Endothelial cell of umbilical vein (primary cell): ENCODE measurements around the gene ABTB2. TPM values are rescaled to one million over a fixed set of nuclear protein-coding genes. Genes with fewer than 3 reads are reported as not detected.

Source experiments
- BruUV-seq: library from RNA; stranded (reverse); fragments of 400-500 nt; replicated peaks from 2 replicates; lab custom pipeline; 2021; lab: Mats Ljungman, UMichigan
- CTCF ChIA-PET: fragments of 300-600, 350-600 bp; sonication (Branson Sonifier 250); formaldehyde crosslinking; loops from one replicate; lab custom pipeline; 2021; ENCODE audit warnings: antibody characterized with exemption, inconsistent platforms; lab: Charles Lee
- POLR2A ChIA-PET: fragments of 300-600, 350-600 bp; sonication (Branson Sonifier 250); formaldehyde crosslinking; loops from one replicate; lab custom pipeline; 2021; ENCODE audit warnings: antibody characterized with exemption, inconsistent platforms; lab: Charles Lee
- DNase-seq: peaks from one replicate; pipeline ENCODE4 v3.0.0-alpha.2; 2011; ENCODE audit warnings: low read depth, low spot score
- FAIRE-seq: peaks from 2 replicates; lab custom pipeline; 2011; peaks lifted over from hg19 to GRCh38; lab: Jason Lieb, UNC
- H2AFZ ChIP-seq: 2 replicates; pipeline ENCODE4 v1.6.0; 2012; ENCODE audit warnings: low read depth, low read length, control low read depth, inconsistent platforms
- H3K27ac ChIP-seq: 2 replicates; pipeline ENCODE4 v1.5.1; 2011; ENCODE audit warnings: low read depth, mild to moderate bottlenecking, control low read depth, low read length, moderate library complexity; ENCODE audit not compliant: insufficient read depth
- H3K27me3 ChIP-seq, 2 experiments: 2 replicates each; pipeline versions ENCODE4 v1.6.0 to v1.6.1; 2011; ENCODE audit warnings: low read length in 2 of 2, mixed read lengths in 1 of 2; ENCODE audit not compliant: control insufficient read depth in 2 of 2, insufficient read depth in 2 of 2
- H3K36me3 ChIP-seq, 2 experiments: 2 replicates in 1 of 2; 3 replicates in 1 of 2; pipeline ENCODE4 v1.5.1; 2011; ENCODE audit warnings: low read length in 2 of 2, mild to moderate bottlenecking in 1 of 2, moderate library complexity in 1 of 2; ENCODE audit not compliant: control insufficient read depth in 2 of 2, insufficient read depth in 2 of 2; ENCODE audit errors: extremely low read depth in 1 of 2
- H3K4me1 ChIP-seq: 3 replicates; pipeline ENCODE4 v1.5.1; 2011; ENCODE audit warnings: mild to moderate bottlenecking, low read length; ENCODE audit not compliant: control insufficient read depth, insufficient read depth; ENCODE audit errors: extremely low read depth
- H3K4me2 ChIP-seq: 2 replicates; pipeline ENCODE4 v1.6.1; 2011; ENCODE audit warnings: low read length, control low read depth, mixed read lengths; ENCODE audit not compliant: insufficient read depth
- H3K4me3 ChIP-seq, 3 experiments: fragments of 200-600 bp in 1 of 3; sonication (generic), shearing (Covaris generic) in 1 of 3; replicated peaks in 1 of 3; 2 replicates each; pipeline ENCODE4 v1.5.1; 2011 to 2016; ENCODE audit warnings: control low read depth in 3 of 3, low read length in 3 of 3, mild to moderate bottlenecking in 2 of 3, inconsistent platforms in 1 of 3, low read depth in 1 of 3, moderate library complexity in 1 of 3; ENCODE audit not compliant: insufficient read depth in 1 of 3
- H3K79me2 ChIP-seq: 2 replicates; pipeline ENCODE4 v1.6.0; 2012; ENCODE audit warnings: low read length, inconsistent platforms; ENCODE audit not compliant: control insufficient read depth, insufficient read depth
- H3K9ac ChIP-seq: replicated peaks from 2 replicates; pipeline ENCODE3; 2011; ENCODE audit warnings: low read length, control low read depth; ENCODE audit not compliant: insufficient read depth; ENCODE audit errors: extremely low read depth
- H3K9me1 ChIP-seq: replicated peaks from 3 replicates; pipeline ENCODE4 v1.6.0; 2011; ENCODE audit warnings: mild to moderate bottlenecking, low read length; ENCODE audit not compliant: control insufficient read depth, insufficient read depth; ENCODE audit errors: extremely low read depth
- H3K9me3 ChIP-seq: replicated peaks from 2 replicates; pipeline ENCODE4 v1.5.1; 2012; ENCODE audit warnings: low read length, inconsistent platforms; ENCODE audit not compliant: control insufficient read depth, insufficient read depth
- H4K20me1 ChIP-seq: replicated peaks from 2 replicates; pipeline ENCODE3; 2011; ENCODE audit warnings: mild to moderate bottlenecking, low read length; ENCODE audit not compliant: control insufficient read depth, insufficient read depth; ENCODE audit errors: extremely low read depth
- EZH2 ChIP-seq: IDR thresholded peaks from 2 replicates; pipeline ENCODE4 v1.6.1; 2012; ENCODE audit warnings: borderline replicate concordance, low read depth, mild to moderate bottlenecking, moderate library complexity, low read length, inconsistent platforms; ENCODE audit not compliant: severe bottlenecking
- GATA2 ChIP-seq: IDR thresholded peaks from 2 replicates; pipeline ENCODE4 v1.7.0; 2011; ENCODE audit warnings: low read depth, mild to moderate bottlenecking, moderate library complexity, mixed read lengths, low read length; ENCODE audit not compliant: insufficient read length, insufficient read depth
- JUN ChIP-seq: IDR thresholded peaks from 2 replicates; pipeline ENCODE4 v1.6.1; 2011; ENCODE audit warnings: borderline replicate concordance, low read depth; ENCODE audit not compliant: insufficient read length, insufficient read depth
- MYC ChIP-seq: IDR thresholded peaks from one replicate; pipeline ENCODE4 v1.6.1; 2011; ENCODE audit warnings: mild to moderate bottlenecking, low read depth, low read length
- POLR2A ChIP-seq: IDR thresholded peaks from 2 replicates; pipeline ENCODE4 v1.6.1; 2012; ENCODE audit warnings: low read depth, mild to moderate bottlenecking, control low read depth, low read length
- dilution Hi-C: fragments of 300-500 bp; cut with MboI; formaldehyde crosslinking; loops from one replicate; pipeline ENCODE4 v1.15.0; 2019; ENCODE audit warnings: low sequenced_read_pairs; ENCODE audit not compliant: extremely low pct_ligation_motif_present
- intact Hi-C: fragments of 100-400 bp; cut with micrococcal nuclease; formaldehyde crosslinking; loops from one replicate; pipeline ENCODE4 v1.10.0; 2022
- polyA plus RNA-seq, 4 experiments: library from polyadenylated mRNA; depleted of rRNA in 3 of 4; stranded (reverse) in 3 of 4; unstranded in 1 of 4; fragments of >200 nt; gene quantifications; 2 replicates each; pipeline versions ENCODE4 v1.2.1 to v1.2.3, GENCODE V29; 2011 to 2012; ENCODE audit warnings: missing spikeins in 1 of 4
- total RNA-seq: library from RNA; stranded (reverse); gene quantifications from 2 replicates; pipeline ENCODE4 v1.2.3, GENCODE V29; 2021
- TF ChIP-seq, protein P1 (sequence below): IDR thresholded peaks from 2 replicates; pipeline ENCODE4 v1.6.1; 2011; ENCODE audit not compliant: insufficient read depth, insufficient read length
- TF ChIP-seq, protein P2 (sequence below), 2 donors: IDR thresholded peaks; 1 replicate in 1 of 2; 2 replicates in 1 of 2; pipeline ENCODE4 v1.5.1; 2011; ENCODE audit warnings: low read length in 2 of 2, mild to moderate bottlenecking in 2 of 2, moderate library complexity in 2 of 2, control low read depth in 1 of 2, inconsistent platforms in 1 of 2, low read depth in 1 of 2; ENCODE audit not compliant: insufficient read depth in 1 of 2; ENCODE audit errors: extremely low read depth in 1 of 2

Gene ABTB2
- total and polyA plus RNA-seq, 2 donors (not counting 3 experiments of a cell fraction or from before 2014, with no cell fraction given): 0.11 to 0.14 TPM

DNA sequence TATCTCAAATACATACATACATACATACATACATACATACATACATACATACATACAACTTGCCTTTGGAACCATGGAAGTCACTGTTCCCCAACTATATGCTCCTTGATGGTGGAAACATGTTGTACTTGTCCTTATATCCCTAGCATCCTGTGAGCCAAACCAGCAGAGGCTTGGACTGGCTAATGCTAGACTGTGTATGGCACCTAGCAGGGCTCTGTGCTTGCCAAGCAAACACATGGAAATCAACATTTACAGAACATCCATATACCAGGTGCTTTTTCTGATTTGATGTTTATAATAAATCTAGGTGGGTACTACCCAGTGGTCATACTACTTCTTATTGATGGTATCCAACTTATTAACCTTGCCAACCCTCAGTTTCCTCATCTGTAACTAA, 86.1 kb downstream of the ABTB2 start:
- H3K79me2 ChIP-seq: no peaks in the 10 kb centered on the region
- ChIA-PET CTCF (no interaction called here), POLR2A (no interaction called here)
- no peak overlapping the region for H2AFZ ChIP-seq
- intact Hi-C loops: no loop called here
- no peak overlapping the region for H3K27ac ChIP-seq
- TF ChIP-seq JUN (no peak), MYC (no peak), EZH2 (no peak), GATA2 (no peak), POLR2A (no peak)
- TF ChIP-seq, protein P1, sequence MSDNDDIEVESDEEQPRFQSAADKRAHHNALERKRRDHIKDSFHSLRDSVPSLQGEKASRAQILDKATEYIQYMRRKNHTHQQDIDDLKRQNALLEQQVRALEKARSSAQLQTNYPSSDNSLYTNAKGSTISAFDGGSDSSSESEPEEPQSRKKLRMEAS: no peak
- TF ChIP-seq, protein P2, sequence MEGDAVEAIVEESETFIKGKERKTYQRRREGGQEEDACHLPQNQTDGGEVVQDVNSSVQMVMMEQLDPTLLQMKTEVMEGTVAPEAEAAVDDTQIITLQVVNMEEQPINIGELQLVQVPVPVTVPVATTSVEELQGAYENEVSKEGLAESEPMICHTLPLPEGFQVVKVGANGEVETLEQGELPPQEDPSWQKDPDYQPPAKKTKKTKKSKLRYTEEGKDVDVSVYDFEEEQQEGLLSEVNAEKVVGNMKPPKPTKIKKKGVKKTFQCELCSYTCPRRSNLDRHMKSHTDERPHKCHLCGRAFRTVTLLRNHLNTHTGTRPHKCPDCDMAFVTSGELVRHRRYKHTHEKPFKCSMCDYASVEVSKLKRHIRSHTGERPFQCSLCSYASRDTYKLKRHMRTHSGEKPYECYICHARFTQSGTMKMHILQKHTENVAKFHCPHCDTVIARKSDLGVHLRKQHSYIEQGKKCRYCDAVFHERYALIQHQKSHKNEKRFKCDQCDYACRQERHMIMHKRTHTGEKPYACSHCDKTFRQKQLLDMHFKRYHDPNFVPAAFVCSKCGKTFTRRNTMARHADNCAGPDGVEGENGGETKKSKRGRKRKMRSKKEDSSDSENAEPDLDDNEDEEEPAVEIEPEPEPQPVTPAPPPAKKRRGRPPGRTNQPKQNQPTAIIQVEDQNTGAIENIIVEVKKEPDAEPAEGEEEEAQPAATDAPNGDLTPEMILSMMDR (IDR thresholded peaks at IDR 0.05; ENCODE audit: extremely low read depth in 1 of 2, insufficient read depth in 1 of 2, low read depth in 1 of 2, low read length in 2 of 2): no peak
- no peak overlapping the region for H3K4me3 ChIP-seq
- peaks cover 0 to 7% of the 10 kb centered on the region in 2 experiments for H3K27me3 ChIP-seq
- no peak overlapping the region for H3K9ac ChIP-seq
- no TSS peak for BruUV-seq
- H3K9me3 ChIP-seq: no peaks in the 10 kb centered on the region
- H4K20me1 ChIP-seq: no peaks in the 10 kb centered on the region
- no peak overlapping the region for H3K4me2 ChIP-seq
- dilution Hi-C loops: no loop called here
- H3K36me3 ChIP-seq: no peaks in the 10 kb centered on the region
- no peaks in the 10 kb centered on the region for H3K9me1 ChIP-seq
- DNase-seq: no peak
- peak; percentile 4 for FAIRE-seq
- no peaks in the 10 kb centered on the region for H3K4me1 ChIP-seq
